Measurements from ENCODE around the gene SH2D2A.

DNA sequence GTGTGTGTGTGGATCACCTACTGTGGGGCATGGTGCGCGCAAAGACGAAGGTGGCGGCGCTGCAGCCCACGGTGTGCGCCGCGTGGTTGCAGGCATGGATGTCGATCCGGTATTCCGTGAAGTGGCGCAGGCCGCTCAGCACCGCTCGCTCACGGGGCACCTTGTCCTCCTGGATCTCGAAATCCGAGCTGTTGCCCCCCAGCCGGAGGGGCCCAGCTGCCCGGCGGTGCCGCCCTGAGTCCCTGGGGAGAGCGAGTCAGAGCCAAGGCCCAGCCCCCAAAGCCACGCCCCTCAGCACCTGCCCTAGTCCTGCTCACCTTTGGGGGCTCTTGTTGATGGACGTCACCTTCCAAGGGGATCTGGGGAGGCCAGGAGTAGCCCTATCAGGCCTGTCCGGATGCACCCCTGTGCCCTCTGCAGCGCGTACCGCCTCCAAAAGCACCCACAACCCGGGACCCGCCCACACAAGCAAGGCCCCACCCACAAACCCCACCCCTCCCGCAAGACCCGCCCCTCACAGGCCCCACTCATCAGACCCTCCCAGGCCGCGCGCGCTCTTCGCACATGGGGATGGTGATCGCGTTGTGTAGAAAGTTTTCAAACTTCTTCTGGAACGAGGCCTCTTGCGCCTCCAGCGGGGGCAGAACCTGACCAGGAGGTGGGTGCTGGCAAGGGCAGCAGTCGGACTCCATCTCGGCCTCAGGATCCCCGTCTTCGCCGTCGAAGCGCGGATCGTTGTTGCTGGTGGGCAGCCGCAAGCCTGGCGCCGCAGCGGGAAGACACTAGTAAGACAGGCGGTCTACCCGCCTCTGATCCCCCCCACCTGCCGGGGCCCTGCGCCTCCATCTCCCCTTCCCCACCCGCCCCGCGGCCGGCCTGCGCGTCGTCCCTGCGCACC lies 28.7 kb upstream of the SH2D2A start:
- TF ChIP-seq FOS (IDR thresholded peaks at IDR 0.05; ENCODE audit: extremely low read depth, insufficient read length) (no peak), LEF1 (IDR thresholded peaks at IDR 0.05) (no peak), COPS2 (conservative IDR thresholded peaks at IDR 0.05) (no peak), SREBF1 (IDR thresholded peaks at IDR 0.05; ENCODE audit: borderline replicate concordance, low read depth, low read length) (no peak), NBN (IDR thresholded peaks at IDR 0.05; ENCODE audit: low read depth) (no peak), E2F3 (CRISPR knock-in tag; IDR thresholded peaks at IDR 0.05) (no peak), ATF1 (CRISPR knock-in tag; IDR thresholded peaks at IDR 0.05) (no peak), ATF1 (tag; IDR thresholded peaks at IDR 0.05) (no peak), SMC3 (conservative IDR thresholded peaks at IDR 0.05; ENCODE audit: insufficient read depth, low read depth, low read length) (no peak)
- TF ChIP-seq, protein P1, sequence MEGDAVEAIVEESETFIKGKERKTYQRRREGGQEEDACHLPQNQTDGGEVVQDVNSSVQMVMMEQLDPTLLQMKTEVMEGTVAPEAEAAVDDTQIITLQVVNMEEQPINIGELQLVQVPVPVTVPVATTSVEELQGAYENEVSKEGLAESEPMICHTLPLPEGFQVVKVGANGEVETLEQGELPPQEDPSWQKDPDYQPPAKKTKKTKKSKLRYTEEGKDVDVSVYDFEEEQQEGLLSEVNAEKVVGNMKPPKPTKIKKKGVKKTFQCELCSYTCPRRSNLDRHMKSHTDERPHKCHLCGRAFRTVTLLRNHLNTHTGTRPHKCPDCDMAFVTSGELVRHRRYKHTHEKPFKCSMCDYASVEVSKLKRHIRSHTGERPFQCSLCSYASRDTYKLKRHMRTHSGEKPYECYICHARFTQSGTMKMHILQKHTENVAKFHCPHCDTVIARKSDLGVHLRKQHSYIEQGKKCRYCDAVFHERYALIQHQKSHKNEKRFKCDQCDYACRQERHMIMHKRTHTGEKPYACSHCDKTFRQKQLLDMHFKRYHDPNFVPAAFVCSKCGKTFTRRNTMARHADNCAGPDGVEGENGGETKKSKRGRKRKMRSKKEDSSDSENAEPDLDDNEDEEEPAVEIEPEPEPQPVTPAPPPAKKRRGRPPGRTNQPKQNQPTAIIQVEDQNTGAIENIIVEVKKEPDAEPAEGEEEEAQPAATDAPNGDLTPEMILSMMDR (IDR thresholded peaks at IDR 0.05 in 2 of 3, conservative IDR thresholded peaks at IDR 0.05 in 1 of 3; ENCODE audit: insufficient read depth in 2 of 3, low read depth in 1 of 3, low read length in 3 of 3), result no peak
- TF ChIP-seq, protein P2, sequence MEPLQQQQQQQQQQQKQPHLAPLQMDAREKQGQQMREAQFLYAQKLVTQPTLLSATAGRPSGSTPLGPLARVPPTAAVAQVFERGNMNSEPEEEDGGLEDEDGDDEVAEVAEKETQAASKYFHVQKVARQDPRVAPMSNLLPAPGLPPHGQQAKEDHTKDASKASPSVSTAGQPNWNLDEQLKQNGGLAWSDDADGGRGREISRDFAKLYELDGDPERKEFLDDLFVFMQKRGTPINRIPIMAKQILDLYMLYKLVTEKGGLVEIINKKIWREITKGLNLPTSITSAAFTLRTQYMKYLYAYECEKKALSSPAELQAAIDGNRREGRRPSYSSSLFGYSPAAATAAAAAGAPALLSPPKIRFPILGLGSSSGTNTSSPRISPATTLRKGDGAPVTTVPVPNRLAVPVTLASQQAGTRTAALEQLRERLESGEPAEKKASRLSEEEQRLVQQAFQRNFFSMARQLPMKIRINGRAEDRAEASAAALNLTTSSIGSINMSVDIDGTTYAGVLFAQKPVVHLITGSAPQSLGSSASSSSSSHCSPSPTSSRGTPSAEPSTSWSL (CRISPR knock-in tag; IDR thresholded peaks at IDR 0.05; ENCODE audit: borderline replicate concordance), result no peak
- TF ChIP-seq, protein P3, sequence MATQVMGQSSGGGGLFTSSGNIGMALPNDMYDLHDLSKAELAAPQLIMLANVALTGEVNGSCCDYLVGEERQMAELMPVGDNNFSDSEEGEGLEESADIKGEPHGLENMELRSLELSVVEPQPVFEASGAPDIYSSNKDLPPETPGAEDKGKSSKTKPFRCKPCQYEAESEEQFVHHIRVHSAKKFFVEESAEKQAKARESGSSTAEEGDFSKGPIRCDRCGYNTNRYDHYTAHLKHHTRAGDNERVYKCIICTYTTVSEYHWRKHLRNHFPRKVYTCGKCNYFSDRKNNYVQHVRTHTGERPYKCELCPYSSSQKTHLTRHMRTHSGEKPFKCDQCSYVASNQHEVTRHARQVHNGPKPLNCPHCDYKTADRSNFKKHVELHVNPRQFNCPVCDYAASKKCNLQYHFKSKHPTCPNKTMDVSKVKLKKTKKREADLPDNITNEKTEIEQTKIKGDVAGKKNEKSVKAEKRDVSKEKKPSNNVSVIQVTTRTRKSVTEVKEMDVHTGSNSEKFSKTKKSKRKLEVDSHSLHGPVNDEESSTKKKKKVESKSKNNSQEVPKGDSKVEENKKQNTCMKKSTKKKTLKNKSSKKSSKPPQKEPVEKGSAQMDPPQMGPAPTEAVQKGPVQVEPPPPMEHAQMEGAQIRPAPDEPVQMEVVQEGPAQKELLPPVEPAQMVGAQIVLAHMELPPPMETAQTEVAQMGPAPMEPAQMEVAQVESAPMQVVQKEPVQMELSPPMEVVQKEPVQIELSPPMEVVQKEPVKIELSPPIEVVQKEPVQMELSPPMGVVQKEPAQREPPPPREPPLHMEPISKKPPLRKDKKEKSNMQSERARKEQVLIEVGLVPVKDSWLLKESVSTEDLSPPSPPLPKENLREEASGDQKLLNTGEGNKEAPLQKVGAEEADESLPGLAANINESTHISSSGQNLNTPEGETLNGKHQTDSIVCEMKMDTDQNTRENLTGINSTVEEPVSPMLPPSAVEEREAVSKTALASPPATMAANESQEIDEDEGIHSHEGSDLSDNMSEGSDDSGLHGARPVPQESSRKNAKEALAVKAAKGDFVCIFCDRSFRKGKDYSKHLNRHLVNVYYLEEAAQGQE (IDR thresholded peaks at IDR 0.05; ENCODE audit: borderline replicate concordance), result no peak
- TF ChIP-seq, protein P3 (CRISPR knock-in tag; IDR thresholded peaks at IDR 0.05; ENCODE audit: low read depth), result no peak
- TF ChIP-seq, protein P4, sequence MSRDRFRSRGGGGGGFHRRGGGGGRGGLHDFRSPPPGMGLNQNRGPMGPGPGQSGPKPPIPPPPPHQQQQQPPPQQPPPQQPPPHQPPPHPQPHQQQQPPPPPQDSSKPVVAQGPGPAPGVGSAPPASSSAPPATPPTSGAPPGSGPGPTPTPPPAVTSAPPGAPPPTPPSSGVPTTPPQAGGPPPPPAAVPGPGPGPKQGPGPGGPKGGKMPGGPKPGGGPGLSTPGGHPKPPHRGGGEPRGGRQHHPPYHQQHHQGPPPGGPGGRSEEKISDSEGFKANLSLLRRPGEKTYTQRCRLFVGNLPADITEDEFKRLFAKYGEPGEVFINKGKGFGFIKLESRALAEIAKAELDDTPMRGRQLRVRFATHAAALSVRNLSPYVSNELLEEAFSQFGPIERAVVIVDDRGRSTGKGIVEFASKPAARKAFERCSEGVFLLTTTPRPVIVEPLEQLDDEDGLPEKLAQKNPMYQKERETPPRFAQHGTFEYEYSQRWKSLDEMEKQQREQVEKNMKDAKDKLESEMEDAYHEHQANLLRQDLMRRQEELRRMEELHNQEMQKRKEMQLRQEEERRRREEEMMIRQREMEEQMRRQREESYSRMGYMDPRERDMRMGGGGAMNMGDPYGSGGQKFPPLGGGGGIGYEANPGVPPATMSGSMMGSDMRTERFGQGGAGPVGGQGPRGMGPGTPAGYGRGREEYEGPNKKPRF (IDR thresholded peaks at IDR 0.05; ENCODE audit: low read depth, low read length), result no peak
- TF ChIP-seq, protein P5, sequence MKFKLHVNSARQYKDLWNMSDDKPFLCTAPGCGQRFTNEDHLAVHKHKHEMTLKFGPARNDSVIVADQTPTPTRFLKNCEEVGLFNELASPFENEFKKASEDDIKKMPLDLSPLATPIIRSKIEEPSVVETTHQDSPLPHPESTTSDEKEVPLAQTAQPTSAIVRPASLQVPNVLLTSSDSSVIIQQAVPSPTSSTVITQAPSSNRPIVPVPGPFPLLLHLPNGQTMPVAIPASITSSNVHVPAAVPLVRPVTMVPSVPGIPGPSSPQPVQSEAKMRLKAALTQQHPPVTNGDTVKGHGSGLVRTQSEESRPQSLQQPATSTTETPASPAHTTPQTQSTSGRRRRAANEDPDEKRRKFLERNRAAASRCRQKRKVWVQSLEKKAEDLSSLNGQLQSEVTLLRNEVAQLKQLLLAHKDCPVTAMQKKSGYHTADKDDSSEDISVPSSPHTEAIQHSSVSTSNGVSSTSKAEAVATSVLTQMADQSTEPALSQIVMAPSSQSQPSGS (CRISPR knock-in tag; IDR thresholded peaks at IDR 0.05), result no peak

Data from K562 (cell line).